Duodenal mucosa (tissue), 2 donors: ENCODE measurements around the gene VAV2.

Source experiments
- H3K27ac ChIP-seq: one replicate; pipeline ENCODE4 v1.7.0; 2013; ENCODE audit warnings: low read depth, low read length
- H3K27me3 ChIP-seq, 2 donors: one replicate each; pipeline ENCODE4 v1.7.0; 2013; ENCODE audit warnings: low read length in 2 of 2, control low read depth in 1 of 2; ENCODE audit not compliant: insufficient read depth in 2 of 2, control insufficient read depth in 1 of 2
- H3K36me3 ChIP-seq, 2 donors: one replicate each; pipeline ENCODE4 v1.7.0; 2013; ENCODE audit warnings: low read length in 2 of 2, control low read depth in 1 of 2; ENCODE audit not compliant: insufficient read depth in 2 of 2, control insufficient read depth in 1 of 2
- H3K4me1 ChIP-seq, 2 donors: one replicate each; pipeline ENCODE4 v1.7.0; 2013; ENCODE audit warnings: low read length in 2 of 2, control low read depth in 1 of 2; ENCODE audit not compliant: insufficient read depth in 2 of 2, control insufficient read depth in 1 of 2
- H3K4me3 ChIP-seq, 2 donors: one replicate each; pipeline ENCODE4 v1.7.0; 2013; ENCODE audit warnings: low read length in 2 of 2, low read depth in 1 of 2
- H3K9ac ChIP-seq, 2 donors: one replicate each; pipeline ENCODE4 v1.7.0; 2013; ENCODE audit warnings: low read length in 2 of 2, low read depth in 1 of 2
- H3K9me3 ChIP-seq, 2 donors: one replicate each; pipeline ENCODE4 v1.7.0; 2013; ENCODE audit warnings: low read length in 2 of 2, control low read depth in 1 of 2; ENCODE audit not compliant: control insufficient read depth in 1 of 2

The VAV2 gene

GRCh38 chr9:133791069-133791468 lies 201.1 kb downstream of the VAV2 start:
- H3K4me3 ChIP-seq, result no peak overlapping the region
- no peak overlapping the region for H3K27ac ChIP-seq
- H3K36me3 ChIP-seq, result peaks cover 10 to 37% of the 10 kb centered on the region in 2 donors
- H3K4me1 ChIP-seq, result peaks cover 22 to 44% of the 10 kb centered on the region in 2 donors
- H3K27me3 ChIP-seq, result no peaks in the 10 kb centered on the region
- no peak overlapping the region for H3K9ac ChIP-seq
- H3K9me3 ChIP-seq, result no peaks in the 10 kb centered on the region

GRCh38 chr9:133789778-133790177 lies 202.3 kb downstream of the VAV2 start:
- Histone ChIP-seq H3K9ac (no peak overlapping the region), H3K4me1 (peaks cover 22 to 44% of the 10 kb centered on the region in 2 donors), H3K27me3 (no peaks in the 10 kb centered on the region), H3K9me3 (no peaks in the 10 kb centered on the region), H3K27ac (peak overlapping the region; percentile 11), H3K36me3 (peaks cover 12 to 40% of the 10 kb centered on the region in 2 donors), H3K4me3 (no peak overlapping the region)

GRCh38 chr9:133788819-133789717 lies 203.1 kb downstream of the VAV2 start:
- H3K27me3 ChIP-seq, result no peaks in the 10 kb centered on the region
- peaks cover 12 to 44% of the 10 kb centered on the region in 2 donors for H3K36me3 ChIP-seq
- H3K27ac ChIP-seq, result peak overlapping the region; percentile 82
- H3K4me3 ChIP-seq, result peak overlapping the region; percentile 21 to 49
- H3K9ac ChIP-seq, result peak overlapping the region; percentile 20 to 38
- H3K4me1 ChIP-seq, result peaks cover 22 to 44% of the 10 kb centered on the region in 2 donors
- no peaks in the 10 kb centered on the region for H3K9me3 ChIP-seq

- no peaks in the 10 kb centered on the region for H3K9me3 ChIP-seq
- H3K4me1 ChIP-seq, result peaks cover 19 to 41% of the 10 kb centered on the region in 2 donors
- H3K27me3 ChIP-seq, result no peaks in the 10 kb centered on the region
- peak overlapping the region; percentile 20 to 38 for H3K9ac ChIP-seq
- peak overlapping the region; percentile 21 to 49 for H3K4me3 ChIP-seq
- H3K27ac ChIP-seq, result peak overlapping the region; percentile 82
- H3K36me3 ChIP-seq, result peaks cover 12 to 45% of the 10 kb centered on the region in 2 donors
Observed at GRCh38 chr9:133788045-133788818, 203.9 kb downstream of the VAV2 start.

GRCh38 chr9:133787754-133788025 lies 204.4 kb downstream of the VAV2 start:
- peaks cover 15 to 48% of the 10 kb centered on the region in 2 donors for H3K36me3 ChIP-seq
- no peak overlapping the region for H3K4me3 ChIP-seq
- peaks cover 19 to 36% of the 10 kb centered on the region in 2 donors for H3K4me1 ChIP-seq
- H3K9ac ChIP-seq, result no peak overlapping the region
- no peaks in the 10 kb centered on the region for H3K9me3 ChIP-seq
- no peak overlapping the region for H3K27ac ChIP-seq
- no peaks in the 10 kb centered on the region for H3K27me3 ChIP-seq

GRCh38 chr9:133786907-133787753 lies 205.0 kb downstream of the VAV2 start:
- peak overlapping the region; percentile 10 for H3K27ac ChIP-seq

GRCh38 chr9:133786371-133786753 lies 205.8 kb downstream of the VAV2 start:
- peaks cover 17 to 40% of the 10 kb centered on the region in 2 donors for H3K36me3 ChIP-seq
- H3K4me1 ChIP-seq, result peaks cover 19 to 34% of the 10 kb centered on the region in 2 donors
- no peaks in the 10 kb centered on the region for H3K27me3 ChIP-seq
- no peak overlapping the region for H3K4me3 ChIP-seq
- H3K9me3 ChIP-seq, result no peaks in the 10 kb centered on the region
- no peak overlapping the region for H3K9ac ChIP-seq
- H3K27ac ChIP-seq, result no peak overlapping the region

More at GRCh38 chr9:133786907-133787753, 205.0 kb downstream of the VAV2 start:
- no peaks in the 10 kb centered on the region for H3K9me3 ChIP-seq
- H3K4me1 ChIP-seq, result peaks cover 19 to 34% of the 10 kb centered on the region in 2 donors
- peaks cover 15 to 45% of the 10 kb centered on the region in 2 donors for H3K36me3 ChIP-seq
- no peak overlapping the region for H3K4me3 ChIP-seq
- H3K27me3 ChIP-seq, result no peaks in the 10 kb centered on the region
- no peak overlapping the region for H3K9ac ChIP-seq

- peaks cover 17 to 45% of the 10 kb centered on the region in 2 donors for H3K36me3 ChIP-seq
- H3K27me3 ChIP-seq, result no peaks in the 10 kb centered on the region
- H3K9me3 ChIP-seq, result no peaks in the 10 kb centered on the region
- H3K9ac ChIP-seq, result no peak overlapping the region
- no peak overlapping the region for H3K27ac ChIP-seq
- peaks cover 19 to 34% of the 10 kb centered on the region in 2 donors for H3K4me1 ChIP-seq
- no peak overlapping the region for H3K4me3 ChIP-seq
Observed at GRCh38 chr9:133785753-133786370, 206.3 kb downstream of the VAV2 start.

- H3K9ac ChIP-seq, result no peak overlapping the region
Observed at GRCh38 chr9:133784731-133785561, 207.2 kb downstream of the VAV2 start.

More at GRCh38 chr9:133784731-133785561, 207.2 kb downstream of the VAV2 start:
- peaks cover 23 to 47% of the 10 kb centered on the region in 2 donors for H3K36me3 ChIP-seq
- H3K4me3 ChIP-seq, result no peak overlapping the region
- no peaks in the 10 kb centered on the region for H3K9me3 ChIP-seq
- peaks cover 17 to 29% of the 10 kb centered on the region in 2 donors for H3K4me1 ChIP-seq
- no peaks in the 10 kb centered on the region for H3K27me3 ChIP-seq
- H3K27ac ChIP-seq, result no peak overlapping the region
